ENCODE results near the gene TIMM9. TPM values are rescaled to one million over a fixed set of nuclear protein-coding genes. Genes with fewer than 3 reads are reported as not detected.

The TIMM9 gene
- total and polyA plus RNA-seq, 10 donors = 25.3 to 64.1 (median 46.9) TPM

GRCh38 chr14:58395562-58395811 lies 31.8 kb downstream of the TIMM9 start:
- H3K4me1 ChIP-seq = peaks cover 0 to 19% (median 13%) of the 10 kb centered on the region in 6 donors
- WGBS, 5 donors = 10 to 17% (median 13%) methylated on average over 10 of the region's 10 CpGs
- TF ChIP-seq CTCF (IDR thresholded peaks at IDR 0.05 in 8 of 11, conservative IDR thresholded peaks at IDR 0.05 in 3 of 11) = peak in 1 of 11 experiments; percentile 30
- no peak for TF ChIP-seq POLR2A (IDR thresholded peaks at IDR 0.05)
- peak in 1 of 3 donors; percentile 28 for TF ChIP-seq POLR2AphosphoS5 (IDR thresholded peaks at IDR 0.05)
- H3K4me3 ChIP-seq = peak overlapping the region; percentile 44 to 81 (median 58)
- DNase-seq = no peak
- H3K36me3 ChIP-seq = no peaks in the 10 kb centered on the region
- H3K27me3 ChIP-seq (replicated peaks in 1 of 7) = no peaks in the 10 kb centered on the region
- intact Hi-C loops (cut with DNase I; ENCODE audit: low total_unique reads) = no loop called here
- H3K27ac ChIP-seq = peak overlapping the region; percentile 74 to 90 (median 82)
- H3K9me3 ChIP-seq = no peaks in the 10 kb centered on the region

GRCh38 chr14:58390830-58391229 lies 36.5 kb downstream of the TIMM9 start:
- TF ChIP-seq POLR2AphosphoS5 (IDR thresholded peaks at IDR 0.05) (no peak), POLR2A (IDR thresholded peaks at IDR 0.05) (no peak), CTCF (IDR thresholded peaks at IDR 0.05 in 8 of 11, conservative IDR thresholded peaks at IDR 0.05 in 3 of 11) (no peak)
- Histone ChIP-seq H3K27ac (no peak overlapping the region), H3K4me3 (no peak overlapping the region), H3K36me3 (peaks cover 0 to 12% (median 0%) of the 10 kb centered on the region in 6 donors), H3K27me3 (replicated peaks in 1 of 7) (no peaks in the 10 kb centered on the region), H3K4me1 (peaks cover 0 to 9% (median 3%) of the 10 kb centered on the region in 6 donors), H3K9me3 (no peaks in the 10 kb centered on the region)
- DNase-seq = no peak
- intact Hi-C loops (cut with DNase I; ENCODE audit: low total_unique reads) = no loop called here
- WGBS, 5 donors = 83 to 98% (median 95%) methylated on average over 2 of the region's 2 CpGs

GRCh38 chr14:58376791-58377190 lies 50.5 kb downstream of the TIMM9 start:
- Histone ChIP-seq H3K27ac (no peak overlapping the region), H3K27me3 (replicated peaks in 1 of 7) (no peaks in the 10 kb centered on the region), H3K4me1 (no peaks in the 10 kb centered on the region), H3K9me3 (no peaks in the 10 kb centered on the region), H3K36me3 (peaks cover 0 to 100% (median 49%) of the 10 kb centered on the region in 6 donors), H3K4me3 (no peak overlapping the region)
- TF ChIP-seq POLR2AphosphoS5 (IDR thresholded peaks at IDR 0.05) (no peak), POLR2A (IDR thresholded peaks at IDR 0.05) (no peak), CTCF (IDR thresholded peaks at IDR 0.05 in 8 of 11, conservative IDR thresholded peaks at IDR 0.05 in 3 of 11) (no peak)
- DNase-seq = no peak
- intact Hi-C loops (cut with DNase I; ENCODE audit: low total_unique reads) = no loop called here

- intact Hi-C loops (cut with DNase I; ENCODE audit: low total_unique reads) = no loop called here
- TF ChIP-seq POLR2AphosphoS5 (IDR thresholded peaks at IDR 0.05) (no peak), CTCF (IDR thresholded peaks at IDR 0.05 in 8 of 11, conservative IDR thresholded peaks at IDR 0.05 in 3 of 11) (no peak), POLR2A (IDR thresholded peaks at IDR 0.05) (no peak)
- no peak overlapping the region for H3K4me3 ChIP-seq
- H3K9me3 ChIP-seq = no peaks in the 10 kb centered on the region
- no peak for DNase-seq
- peaks cover 2 to 100% (median 85%) of the 10 kb centered on the region in 6 donors for H3K36me3 ChIP-seq
- H3K4me1 ChIP-seq = no peaks in the 10 kb centered on the region
- no peaks in the 10 kb centered on the region for H3K27me3 ChIP-seq (replicated peaks in 1 of 7)
- H3K27ac ChIP-seq = no peak overlapping the region
- 92 to 97% (median 95%) methylated on average over 1 of the region's 1 CpG for WGBS, 5 donors
Observed at GRCh38 chr14:58368956-58369355, 58.4 kb downstream of the TIMM9 start.

All from spleen (tissue), 11 donors.